NCI-H82 (cell line): ENCODE data around the gene MYO15B.
A peak's percentile ranks its signal among the peaks of the same experiment; 100 is the strongest.

Experiments used
- DNase-seq: peaks from one replicate; lab custom pipeline; 2025; lab: John Stamatoyannopoulos, UW

MYO15B gene

DNA sequence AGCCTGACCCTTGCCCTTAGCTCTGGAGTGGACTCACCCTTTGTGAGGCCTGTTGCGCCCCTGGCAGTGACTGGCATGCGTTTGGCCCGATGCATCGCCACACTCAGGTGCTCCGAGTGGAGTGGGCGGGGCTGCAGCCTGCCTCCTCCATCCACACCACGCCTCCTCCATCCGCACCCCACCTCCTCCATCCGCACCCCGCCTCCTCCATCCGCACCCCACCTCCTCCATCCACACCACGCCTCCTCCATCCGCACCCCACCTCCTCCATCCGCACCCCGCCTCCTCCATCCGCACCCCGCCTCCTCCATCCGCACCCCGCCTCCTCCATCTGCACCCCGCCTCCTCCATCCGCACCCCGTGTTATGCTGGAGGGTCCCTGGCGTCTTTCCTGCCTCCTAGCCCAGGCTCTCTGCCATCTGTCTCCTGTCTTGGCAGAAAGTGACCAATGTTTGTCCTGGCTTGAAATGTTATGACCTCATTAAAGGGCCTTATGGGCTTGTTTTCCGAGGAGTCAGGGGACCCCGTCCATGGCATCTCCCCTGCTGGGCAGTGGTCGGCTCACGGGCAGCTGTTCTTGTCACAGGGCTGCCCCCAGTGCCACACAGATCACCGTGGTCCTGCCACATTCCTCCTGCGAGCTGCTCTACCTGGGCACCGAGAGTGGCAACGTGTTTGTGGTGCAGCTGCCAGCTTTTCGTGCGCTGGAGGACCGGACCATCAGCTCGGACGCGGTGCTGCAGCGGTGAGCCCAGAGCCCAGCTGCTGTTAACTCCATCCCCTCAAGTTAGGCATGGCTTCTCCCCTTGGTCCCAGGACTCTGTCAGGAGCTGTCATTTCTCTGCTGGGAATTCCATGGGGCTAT, 28.7 kb upstream of the MYO15B start:
- no peak for DNase-seq

DNA sequence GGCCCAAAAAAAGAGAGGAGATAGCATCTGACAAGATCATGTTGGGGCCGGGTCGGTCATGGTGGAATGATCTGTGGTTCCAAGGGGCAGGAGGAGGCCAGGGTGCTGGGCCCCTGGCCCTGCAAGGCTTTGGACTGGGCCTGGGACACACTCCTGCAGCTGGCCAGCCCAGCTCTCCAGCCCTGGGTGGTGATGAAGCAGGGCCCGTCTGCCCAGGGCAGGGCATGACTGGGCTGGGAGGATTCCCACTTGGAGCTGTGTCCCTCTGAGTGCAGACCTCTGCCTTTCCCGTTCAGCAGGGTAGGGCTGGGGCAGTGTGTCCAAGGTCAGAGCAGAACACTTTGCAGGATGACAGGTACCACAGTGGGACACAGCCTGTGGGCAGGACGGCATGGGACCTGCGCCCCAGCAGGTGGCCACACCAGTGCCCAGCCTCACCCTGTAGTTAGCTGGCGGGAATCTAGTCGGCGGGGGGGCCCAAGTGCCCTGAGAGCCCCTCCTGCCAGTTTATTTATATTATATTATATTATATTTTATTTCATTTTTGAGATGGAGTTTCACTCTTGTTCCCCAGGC, 27.6 kb upstream of the MYO15B start:
- DNase-seq = no peak

DNA sequence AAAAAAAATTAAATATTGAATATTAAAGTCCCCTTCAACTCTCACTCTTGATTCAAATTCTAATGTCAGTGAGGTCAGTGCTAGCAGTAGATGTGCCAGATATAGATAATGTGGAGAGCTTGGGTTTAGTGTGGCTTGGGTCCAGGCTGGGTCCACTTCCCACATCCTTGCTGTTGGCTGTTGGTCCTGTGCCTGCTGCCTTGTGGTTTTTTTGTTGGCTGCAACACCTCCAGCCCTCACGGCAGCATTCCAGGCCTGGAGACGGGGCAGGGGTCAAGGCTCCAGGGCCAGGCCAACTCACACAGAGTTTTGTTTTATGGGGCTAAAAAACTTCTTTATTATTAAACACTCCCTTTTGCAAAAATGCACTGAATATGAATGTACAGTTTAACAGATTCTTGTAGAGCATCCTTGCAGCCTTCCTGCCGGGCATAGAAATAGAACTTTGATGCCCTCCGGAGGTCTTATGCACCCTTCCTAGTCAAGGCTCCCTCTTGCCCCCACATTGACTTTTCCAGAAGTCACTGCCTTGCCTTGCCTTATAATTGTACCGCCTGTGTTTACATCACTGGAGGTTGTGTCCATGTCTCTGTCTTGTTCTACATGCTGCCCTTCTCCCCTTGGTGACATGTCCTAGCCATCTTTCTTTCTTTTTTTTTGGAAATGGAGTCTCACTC, 25.5 kb upstream of the MYO15B start:
- no peak for DNase-seq

DNA sequence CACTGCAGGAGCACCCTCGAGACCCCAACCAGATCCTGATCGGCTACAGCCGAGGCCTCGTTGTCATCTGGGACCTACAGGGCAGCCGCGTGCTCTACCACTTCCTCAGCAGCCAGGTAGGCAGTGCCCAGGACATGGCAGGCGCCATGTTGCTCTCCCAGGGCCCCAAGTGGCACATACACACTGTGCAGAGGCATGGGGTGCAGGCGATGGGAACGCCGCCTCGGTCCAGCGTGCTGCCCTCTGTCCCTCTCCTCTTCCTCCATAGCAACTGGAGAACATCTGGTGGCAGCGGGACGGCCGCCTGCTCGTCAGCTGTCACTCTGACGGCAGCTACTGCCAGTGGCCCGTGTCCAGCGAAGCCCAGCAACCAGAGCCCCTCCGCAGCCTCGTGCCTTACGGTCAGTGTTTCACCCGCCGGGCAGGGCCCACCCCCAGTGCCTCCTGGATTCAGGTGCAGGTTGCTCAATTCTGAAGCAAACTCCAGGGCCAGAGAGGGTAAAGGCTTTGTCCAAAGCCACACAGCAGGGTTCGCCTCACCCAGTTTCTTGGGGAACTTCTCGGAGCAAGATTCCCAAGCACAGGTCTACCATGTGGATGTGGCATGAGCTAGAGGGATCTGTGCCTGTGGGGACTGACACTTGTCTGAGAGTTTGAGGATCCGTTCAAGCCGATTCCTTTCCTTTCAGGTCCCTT, 24.4 kb upstream of the MYO15B start:
- DNase-seq = no peak

DNA sequence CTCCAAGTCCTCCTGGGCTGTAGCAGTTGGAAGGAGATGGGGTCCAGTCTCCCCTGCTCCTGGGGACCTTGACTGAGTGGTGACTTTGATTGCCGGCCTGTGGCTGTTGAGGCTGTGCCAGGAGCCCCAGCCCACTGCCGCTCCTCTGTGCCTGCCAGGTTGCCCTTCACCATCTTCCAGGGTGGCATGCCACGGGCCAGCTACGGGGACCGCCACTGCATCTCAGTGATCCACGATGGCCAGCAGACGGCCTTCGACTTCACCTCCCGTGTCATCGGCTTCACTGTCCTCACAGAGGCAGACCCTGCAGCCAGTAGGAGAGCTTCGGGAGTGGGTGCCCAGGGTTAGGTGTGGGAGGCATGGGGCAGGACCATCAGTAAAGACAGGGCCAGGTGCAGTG, 23.4 kb upstream of the MYO15B start:
- DNase-seq = no peak

DNA sequence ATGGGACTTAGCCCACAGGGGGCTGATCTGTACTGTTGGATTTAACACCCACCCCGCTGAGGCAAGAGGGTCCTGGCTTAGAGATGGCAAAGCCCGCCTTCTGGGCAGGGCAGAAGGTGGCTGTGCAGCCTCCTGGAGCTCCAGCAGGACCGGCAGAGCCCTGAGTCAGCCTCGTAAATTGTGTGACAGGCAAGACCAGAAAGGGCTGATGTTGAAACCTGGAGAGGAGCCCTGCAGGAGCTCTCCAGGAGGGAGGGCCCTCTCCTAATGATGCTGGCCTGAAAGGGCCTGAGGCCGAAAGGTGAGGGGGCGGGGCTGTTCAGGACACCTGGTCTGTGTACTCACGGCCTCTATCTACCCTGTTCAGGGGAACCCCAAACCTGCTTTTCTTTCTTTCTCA, 22.5 kb upstream of the MYO15B start:
- DNase-seq = no peak

DNA sequence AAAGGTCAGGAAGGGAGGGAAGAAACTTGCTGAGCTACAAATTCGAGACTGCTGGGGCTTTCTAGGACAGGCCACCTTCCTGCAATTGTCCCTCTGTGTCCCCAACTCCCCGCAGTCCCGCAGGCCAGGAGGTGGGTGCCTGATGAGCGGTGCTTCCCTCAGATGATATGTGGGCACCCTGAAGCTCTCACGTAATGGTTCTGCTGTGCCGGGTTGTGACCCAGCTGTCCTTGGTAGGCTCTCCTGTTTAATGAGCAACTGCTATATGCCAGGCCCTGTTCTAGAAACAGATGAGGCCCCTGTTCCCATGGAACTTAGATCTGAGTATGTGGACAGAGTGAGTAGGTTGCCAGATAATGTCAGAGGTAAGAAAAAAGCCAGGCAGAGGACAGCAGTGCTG, 22.0 kb upstream of the MYO15B start:
- DNase-seq = no peak

DNA sequence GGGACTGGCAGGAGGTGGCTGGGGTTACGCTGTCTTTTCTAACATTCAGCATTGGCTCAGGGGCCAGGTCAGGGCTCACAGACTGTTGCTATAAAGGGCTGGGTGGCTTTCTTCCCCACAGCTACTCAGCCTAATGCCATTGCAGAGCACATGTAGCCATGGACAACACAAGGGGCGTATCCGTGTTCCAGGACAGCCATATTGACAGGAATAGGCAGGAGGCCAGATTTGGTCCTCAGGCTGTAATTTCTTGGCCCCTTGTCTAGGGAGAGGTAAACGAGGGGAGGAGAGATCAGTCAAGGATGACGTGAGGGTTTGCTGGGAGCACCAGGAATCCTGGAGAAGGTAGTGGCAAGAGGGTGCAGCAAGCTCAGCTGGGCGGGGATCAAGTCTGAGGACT, 21.2 kb upstream of the MYO15B start:
- no peak for DNase-seq

DNA sequence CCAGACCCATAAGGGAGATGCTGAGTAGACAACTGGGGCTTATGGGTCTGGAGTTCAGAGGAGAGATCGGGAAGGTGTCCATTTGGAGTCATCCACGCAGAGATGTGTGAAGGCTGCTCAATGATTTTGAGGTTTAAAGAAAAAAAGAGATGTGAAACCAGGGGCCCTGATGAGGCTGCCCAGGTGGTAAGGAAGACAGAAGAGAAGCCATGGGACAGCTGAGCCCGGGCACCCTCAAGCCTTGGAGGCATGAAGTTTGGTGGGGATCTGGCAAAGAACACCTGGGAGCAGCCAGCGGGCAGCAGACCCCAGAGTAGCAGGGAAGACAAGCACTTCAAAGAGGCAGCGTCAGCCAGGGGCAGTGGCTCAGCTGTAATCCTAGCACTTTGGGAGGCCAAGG, 20.8 kb upstream of the MYO15B start:
- DNase-seq = no peak

DNA sequence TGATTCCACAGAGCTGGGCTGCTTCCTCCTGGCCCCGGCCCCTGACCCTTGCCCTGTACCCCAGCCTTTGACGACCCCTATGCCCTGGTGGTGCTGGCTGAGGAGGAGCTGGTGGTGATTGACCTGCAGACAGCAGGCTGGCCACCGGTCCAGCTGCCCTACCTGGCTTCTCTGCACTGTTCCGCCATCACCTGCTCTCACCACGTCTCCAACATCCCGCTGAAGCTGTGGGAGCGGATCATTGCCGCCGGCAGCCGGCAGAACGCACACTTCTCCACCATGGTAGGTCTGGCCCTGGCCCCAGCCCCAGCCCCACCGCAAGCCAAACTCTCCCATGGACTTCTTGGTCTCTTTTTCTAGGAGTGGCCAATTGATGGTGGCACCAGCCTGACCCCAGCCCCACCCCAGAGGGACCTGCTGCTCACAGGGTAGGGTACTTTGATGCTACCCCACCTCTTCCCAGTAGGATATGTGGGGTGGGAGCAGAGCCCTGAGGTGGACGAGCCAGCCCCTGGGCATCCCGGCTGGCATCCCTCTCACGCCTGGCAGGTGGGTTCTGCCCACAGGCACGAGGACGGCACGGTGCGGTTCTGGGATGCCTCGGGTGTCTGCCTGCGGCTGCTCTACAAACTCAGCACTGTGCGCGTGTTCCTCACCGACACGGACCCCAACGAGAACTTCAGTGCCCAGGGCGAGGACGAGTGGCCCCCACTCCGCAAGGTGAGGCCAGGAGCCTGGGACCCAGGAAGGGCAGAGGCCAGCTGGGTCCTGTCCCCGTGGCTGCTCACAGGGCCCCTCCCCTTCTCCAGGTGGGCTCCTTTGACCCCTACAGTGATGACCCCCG, 19.0 kb upstream of the MYO15B start:
- no peak for DNase-seq

DNA sequence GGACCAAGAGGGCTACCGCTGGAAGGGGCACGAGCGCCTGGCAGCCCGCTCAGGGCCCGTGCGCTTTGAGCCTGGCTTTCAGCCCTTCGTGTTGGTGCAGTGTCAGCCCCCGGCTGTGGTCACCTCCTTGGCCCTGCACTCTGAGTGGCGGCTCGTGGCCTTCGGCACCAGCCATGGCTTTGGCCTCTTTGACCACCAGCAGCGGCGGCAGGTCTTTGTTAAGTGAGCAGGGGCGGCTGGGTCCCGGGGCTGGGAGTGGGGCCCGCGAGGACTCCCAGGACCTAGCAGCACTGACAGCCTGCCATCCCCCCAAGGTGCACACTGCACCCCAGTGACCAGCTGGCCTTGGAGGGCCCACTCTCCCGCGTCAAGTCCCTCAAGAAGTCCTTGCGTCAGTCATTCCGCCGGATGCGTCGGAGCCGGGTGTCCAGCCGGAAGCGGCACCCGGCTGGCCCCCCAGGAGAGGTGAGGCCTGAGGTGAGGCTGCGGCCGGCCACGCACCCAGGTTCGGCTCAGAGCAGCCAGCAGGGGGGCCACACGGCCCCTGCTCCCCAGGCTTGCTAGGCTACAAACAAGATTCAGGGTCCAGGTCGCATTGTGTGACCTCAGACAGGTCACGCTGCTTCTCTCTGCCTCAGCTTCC, 17.4 kb upstream of the MYO15B start:
- DNase-seq = no peak

DNA sequence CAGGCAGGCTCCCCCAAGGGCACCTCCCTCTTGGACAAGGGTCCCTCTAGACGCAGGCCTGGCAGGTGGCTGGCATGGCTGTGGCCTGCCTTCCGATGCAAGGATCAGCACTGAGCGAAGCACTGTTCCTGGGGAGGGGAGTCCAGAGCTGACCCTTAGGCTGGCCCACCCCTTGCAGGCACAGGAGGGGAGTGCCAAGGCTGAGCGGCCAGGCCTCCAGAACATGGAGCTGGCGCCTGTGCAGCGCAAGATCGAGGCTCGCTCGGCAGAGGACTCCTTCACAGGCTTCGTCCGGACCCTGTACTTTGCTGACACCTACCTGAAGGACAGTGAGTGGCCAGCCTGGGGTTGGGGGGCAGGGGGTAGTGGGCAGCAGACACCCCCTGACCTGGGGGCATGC, 16.8 kb upstream of the MYO15B start:
- no peak for DNase-seq

DNA sequence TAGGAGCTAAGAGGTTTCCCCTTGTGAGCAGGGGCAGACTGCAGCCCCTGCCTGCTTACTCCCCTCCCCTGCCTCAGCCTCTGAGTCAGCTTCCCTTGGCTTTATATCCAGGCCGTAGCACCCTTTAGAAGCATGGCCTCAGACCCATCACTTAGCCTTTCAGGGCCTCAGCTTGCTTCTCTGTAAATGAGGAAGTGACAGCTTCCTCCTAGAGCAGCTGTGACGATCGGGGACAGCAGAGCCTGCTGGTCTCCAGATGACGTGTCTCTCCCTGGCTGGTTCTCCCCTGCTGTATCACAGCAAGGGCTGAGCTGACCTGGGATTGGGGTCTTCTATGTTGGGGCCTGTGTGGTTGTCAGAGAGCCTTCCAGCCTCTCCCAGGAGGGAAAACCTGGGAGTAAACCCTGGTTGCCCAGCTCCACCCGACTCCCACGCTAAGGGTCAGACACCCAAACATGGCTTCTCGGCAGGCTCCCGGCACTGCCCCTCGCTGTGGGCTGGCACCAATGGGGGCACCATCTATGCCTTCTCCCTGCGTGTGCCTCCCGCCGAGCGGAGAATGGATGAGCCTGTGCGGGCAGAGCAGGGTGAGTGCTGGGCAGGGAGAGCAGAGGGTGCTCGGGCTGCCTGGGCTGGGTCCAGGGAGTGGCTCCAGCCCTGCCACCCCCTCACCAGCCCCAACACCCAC, 16.3 kb upstream of the MYO15B start:
- peak; percentile 23 for DNase-seq

DNA sequence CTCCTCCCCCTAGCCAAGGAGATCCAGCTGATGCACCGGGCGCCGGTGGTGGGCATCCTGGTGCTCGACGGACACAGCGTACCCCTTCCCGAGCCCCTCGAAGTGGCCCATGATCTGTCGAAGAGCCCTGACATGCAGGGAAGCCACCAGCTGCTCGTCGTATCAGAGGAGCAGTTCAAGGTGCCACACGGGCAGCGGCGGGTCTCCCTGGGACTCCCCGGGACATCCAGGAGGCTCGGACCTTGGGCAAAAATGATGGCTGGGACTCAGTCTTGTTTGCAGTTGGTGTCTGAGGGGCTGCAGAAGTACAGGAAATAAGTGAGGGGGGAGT, 15.8 kb upstream of the MYO15B start:
- DNase-seq = no peak

DNA sequence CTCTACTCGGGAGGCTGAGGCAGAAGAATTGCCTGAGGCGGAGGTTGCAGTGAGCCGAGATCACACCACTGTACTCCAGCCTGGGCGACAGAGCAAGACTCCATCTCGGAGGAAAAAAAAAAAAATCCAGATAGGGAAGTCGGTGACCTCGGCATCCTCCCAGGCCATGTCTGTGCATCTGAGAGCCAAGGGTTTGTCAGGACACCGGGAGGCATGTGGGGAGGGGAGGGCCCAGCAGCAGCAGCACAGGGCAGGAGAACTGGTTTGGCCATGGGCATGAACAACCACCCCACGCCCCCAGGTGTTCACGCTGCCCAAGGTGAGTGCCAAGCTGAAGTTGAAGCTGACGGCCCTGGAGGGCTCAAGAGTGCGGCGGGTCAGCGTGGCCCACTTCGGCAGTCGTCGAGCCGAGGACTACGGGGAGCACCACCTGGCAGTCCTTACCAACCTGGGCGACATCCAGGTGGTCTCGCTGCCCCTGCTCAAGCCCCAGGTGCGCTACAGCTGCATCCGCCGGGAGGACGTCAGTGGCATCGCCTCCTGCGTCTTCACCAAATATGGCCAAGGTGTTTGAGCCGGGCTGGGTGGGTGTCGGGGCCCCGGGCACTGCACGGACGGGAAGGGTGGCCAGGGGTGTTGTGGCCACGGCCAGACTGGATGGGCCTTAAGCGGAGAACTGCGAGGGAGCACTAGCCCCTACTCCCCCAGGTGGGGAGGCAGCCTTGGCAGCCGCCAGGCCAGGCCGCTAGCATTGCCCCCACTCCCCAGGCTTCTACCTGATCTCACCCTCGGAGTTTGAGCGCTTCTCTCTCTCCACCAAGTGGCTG, 14.7 kb upstream of the MYO15B start:
- DNase-seq = no peak

DNA sequence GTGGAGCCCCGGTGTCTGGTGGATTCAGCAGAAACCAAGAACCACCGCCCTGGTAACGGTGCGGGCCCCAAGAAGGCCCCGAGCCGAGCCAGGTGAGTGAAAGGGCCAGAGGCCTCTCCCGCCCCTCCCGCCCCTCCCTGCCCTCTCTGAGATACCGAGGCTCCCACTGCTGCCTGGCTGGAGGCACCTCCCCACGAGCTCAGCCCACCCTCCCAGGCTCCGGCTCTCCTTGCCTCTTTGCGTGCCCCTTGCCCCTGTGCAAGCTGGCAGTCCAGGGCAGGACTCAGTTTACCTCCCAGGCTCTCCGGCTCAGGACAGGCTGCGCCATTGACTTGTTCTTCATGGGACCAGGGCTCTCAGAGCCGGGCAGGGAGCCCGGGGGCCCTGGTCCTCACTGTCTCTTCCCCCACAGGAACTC, 14.1 kb upstream of the MYO15B start:
- DNase-seq = no peak

DNA sequence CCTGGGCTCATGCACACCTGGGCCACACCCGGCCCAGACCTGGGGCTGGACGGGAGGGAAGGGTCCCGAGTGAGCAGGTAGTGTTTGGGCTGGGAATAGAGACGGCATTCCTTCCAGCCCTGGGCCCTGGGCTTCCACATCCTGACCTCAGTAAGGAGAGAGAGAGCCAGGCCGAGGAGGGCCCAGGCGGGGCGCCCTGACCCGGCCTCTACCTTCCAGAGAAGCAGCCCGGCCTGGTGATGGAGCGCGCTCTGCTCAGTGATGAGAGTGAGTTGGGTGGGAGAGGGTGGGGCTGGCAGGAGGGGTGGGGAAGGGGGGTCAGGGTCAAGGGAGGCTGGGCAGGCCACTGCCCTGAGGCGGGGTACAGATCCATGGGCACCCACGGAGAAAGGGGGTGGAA, 13.6 kb upstream of the MYO15B start:
- DNase-seq = no peak

DNA sequence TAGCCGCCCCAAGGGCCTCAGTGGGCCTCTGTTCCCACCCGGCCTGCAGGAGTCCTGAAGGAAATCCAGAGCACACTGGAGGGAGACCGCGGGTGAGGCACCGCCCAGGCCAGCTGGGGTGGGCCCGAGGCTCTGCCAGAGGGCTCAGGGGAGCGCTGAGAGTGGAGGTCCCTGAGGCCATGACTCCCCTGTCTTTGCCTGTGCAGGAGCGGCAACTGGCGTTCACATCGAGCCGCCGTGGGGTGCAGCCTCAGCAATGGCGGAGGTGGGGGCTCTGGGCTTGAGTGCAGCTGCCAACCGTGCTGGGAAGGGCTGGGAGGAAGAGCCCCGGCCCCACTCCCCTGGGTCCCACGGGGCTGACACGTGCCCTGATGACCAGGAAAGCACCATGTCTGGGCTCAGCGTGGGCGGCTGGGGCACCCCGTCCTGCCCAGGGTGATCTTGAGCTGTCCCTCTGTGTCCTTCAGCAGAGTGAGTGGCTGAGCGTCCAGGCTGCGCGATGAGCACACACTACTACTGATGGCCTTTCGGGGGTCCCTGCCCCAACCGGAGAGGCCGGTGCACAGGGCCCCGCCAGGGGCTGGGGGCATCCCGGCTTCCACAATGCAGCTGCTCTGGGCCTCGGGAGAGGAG, 13.1 kb upstream of the MYO15B start:
- no peak for DNase-seq

DNA sequence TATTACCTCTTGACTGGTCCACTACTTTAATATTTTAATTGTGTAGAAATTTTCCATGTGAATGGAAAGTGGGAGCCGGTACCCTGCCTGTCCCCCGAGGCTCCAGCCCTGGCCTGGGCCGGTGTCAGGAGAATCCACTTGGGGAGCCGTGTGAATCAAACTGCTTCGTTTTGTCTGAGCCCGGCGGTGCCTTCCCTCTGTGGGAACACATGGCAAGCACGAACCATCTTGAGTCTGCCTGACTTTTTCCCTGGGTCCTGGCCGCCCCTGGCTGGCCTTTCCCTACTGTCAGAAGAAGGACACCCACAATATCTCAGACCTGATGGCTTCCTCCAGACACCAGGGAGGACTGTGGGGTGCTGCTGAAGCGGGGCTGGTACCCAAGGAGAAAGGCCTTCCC, 12.4 kb upstream of the MYO15B start:
- DNase-seq = no peak
